ENCODE data around the gene ATP2A3.

DNA sequence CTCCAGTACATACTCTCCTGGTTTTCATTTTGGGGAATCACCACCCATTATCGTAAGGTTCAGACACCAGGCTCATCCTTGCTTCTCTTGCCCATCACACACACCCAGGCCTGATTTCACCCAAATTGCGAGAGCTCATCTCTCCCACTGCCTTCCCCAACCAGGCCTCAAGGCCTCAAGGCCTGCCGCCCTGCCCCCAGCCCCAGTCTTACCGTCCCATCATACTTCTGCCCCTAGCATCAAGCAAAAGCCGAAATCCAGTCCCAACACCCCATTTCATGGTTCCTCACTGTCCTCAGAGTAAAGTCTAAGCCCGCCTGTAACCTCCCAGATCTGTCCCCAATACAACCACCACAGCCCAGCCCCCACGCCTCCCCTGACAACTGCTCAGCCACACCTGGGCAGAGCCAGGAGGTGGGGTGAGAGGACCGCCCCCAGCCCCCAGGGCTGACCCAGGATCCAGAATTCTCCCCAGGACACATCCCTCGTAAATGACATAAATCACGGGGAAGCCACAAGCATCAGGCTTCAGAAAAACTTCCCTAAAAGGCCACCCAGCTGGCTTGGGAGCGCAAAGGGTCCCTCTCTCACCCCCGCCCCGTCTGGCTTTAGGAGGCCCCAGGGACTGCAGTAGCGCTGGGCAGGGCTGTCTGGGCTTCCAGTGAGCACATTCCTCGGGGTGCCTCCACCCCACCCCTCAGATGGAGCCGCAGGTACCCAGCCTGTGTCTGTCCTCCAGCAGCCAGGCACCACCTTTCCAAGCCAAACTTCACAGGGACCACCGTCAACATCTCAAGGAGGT is 38.4 kb downstream of the ATP2A3 start:
- TF ChIP-seq, protein P1, sequence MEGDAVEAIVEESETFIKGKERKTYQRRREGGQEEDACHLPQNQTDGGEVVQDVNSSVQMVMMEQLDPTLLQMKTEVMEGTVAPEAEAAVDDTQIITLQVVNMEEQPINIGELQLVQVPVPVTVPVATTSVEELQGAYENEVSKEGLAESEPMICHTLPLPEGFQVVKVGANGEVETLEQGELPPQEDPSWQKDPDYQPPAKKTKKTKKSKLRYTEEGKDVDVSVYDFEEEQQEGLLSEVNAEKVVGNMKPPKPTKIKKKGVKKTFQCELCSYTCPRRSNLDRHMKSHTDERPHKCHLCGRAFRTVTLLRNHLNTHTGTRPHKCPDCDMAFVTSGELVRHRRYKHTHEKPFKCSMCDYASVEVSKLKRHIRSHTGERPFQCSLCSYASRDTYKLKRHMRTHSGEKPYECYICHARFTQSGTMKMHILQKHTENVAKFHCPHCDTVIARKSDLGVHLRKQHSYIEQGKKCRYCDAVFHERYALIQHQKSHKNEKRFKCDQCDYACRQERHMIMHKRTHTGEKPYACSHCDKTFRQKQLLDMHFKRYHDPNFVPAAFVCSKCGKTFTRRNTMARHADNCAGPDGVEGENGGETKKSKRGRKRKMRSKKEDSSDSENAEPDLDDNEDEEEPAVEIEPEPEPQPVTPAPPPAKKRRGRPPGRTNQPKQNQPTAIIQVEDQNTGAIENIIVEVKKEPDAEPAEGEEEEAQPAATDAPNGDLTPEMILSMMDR (conservative IDR thresholded peaks at IDR 0.05; ENCODE audit: low read depth, low read length) = no peak
- TF ChIP-seq EZH2phosphoT487 (IDR thresholded peaks at IDR 0.05; ENCODE audit: borderline replicate concordance, low read length) = no peak
- TF ChIP-seq EZH2 (IDR thresholded peaks at IDR 0.05; ENCODE audit: low read length, unreplicated experiment) = no peak
